Glutamatergic neuron (in vitro differentiated cells): ENCODE results near the gene FBN3. TPM values are rescaled to one million over a fixed set of nuclear protein-coding genes. Genes with fewer than 3 reads are reported as not detected.

ENCODE experiments used
- DNase-seq: peaks from one replicate; pipeline ENCODE4 v3.0.0; 2022
- H3K27ac Mint-ChIP-seq: one replicate; pipeline ENCODE4 v1.8.0; 2020; ENCODE audit warnings: mild to moderate bottlenecking, mixed read lengths, inconsistent platforms; ENCODE audit not compliant: unreplicated experiment
- H3K27me3 Mint-ChIP-seq: one replicate; pipeline ENCODE4 v1.8.0; 2020; ENCODE audit warnings: mild to moderate bottlenecking, moderate library complexity, mixed read lengths, inconsistent platforms; ENCODE audit not compliant: unreplicated experiment
- H3K36me3 Mint-ChIP-seq: one replicate; pipeline ENCODE4 v1.8.0; 2020; ENCODE audit warnings: mild to moderate bottlenecking, mixed read lengths, inconsistent platforms; ENCODE audit not compliant: unreplicated experiment
- H3K4me1 Mint-ChIP-seq: one replicate; pipeline ENCODE4 v1.8.0; 2020; ENCODE audit warnings: mild to moderate bottlenecking, low read depth, mixed read lengths, inconsistent platforms; ENCODE audit not compliant: unreplicated experiment
- H3K4me3 Mint-ChIP-seq: one replicate; pipeline ENCODE4 v1.8.0; 2020; ENCODE audit warnings: mild to moderate bottlenecking, mixed read lengths, inconsistent platforms; ENCODE audit not compliant: unreplicated experiment
- H3K9me3 Mint-ChIP-seq: one replicate; pipeline ENCODE4 v1.8.0; 2020; ENCODE audit warnings: mild to moderate bottlenecking, moderate library complexity, mixed read lengths, inconsistent platforms; ENCODE audit not compliant: unreplicated experiment
- CTCF ChIP-seq: fragments of 200-600 bp; sonication (generic); IDR thresholded peaks from one replicate; pipeline ENCODE4 v1.5.0; 2021; ENCODE audit not compliant: partially characterized antibody, unreplicated experiment
- total RNA-seq: library from RNA; stranded (reverse); fragmentation: NEBNext Ultra II Directional; extraction: Animal tissue kit (Norgen Biotek cat#: 25700); gene quantifications from one replicate; pipeline ENCODE4 v1.2.1, GENCODE V29; 2021; ENCODE audit not compliant: unreplicated experiment

The FBN3 gene
- total RNA-seq, 1 donor from 2014 or later = 18.3 TPM

GRCh38 chr19:8120636-8121480 is 28.5 kb downstream of the FBN3 start:
- Mint-ChIP-seq H3K27ac (no peak overlapping the region), H3K27me3 (peaks cover 2% of the 10 kb centered on the region), H3K4me1 (no peaks in the 10 kb centered on the region), H3K9me3 (peaks cover 3% of the 10 kb centered on the region), H3K36me3 (no peaks in the 10 kb centered on the region), H3K4me3 (no peak overlapping the region)
- TF ChIP-seq CTCF = no peak
- no peak for DNase-seq

- H3K36me3 Mint-ChIP-seq = no peaks in the 10 kb centered on the region
- DNase-seq = no peak
- H3K4me1 Mint-ChIP-seq = no peaks in the 10 kb centered on the region
- no peak overlapping the region for H3K27ac Mint-ChIP-seq
- no peak for TF ChIP-seq CTCF
- peaks cover 2% of the 10 kb centered on the region for H3K27me3 Mint-ChIP-seq
- H3K9me3 Mint-ChIP-seq = peaks cover 2% of the 10 kb centered on the region
- H3K4me3 Mint-ChIP-seq = no peak overlapping the region
Measured at GRCh38 chr19:8117991-8118390, 31.4 kb downstream of the FBN3 start.

- Mint-ChIP-seq H3K4me1 (no peaks in the 10 kb centered on the region), H3K36me3 (no peaks in the 10 kb centered on the region), H3K4me3 (no peak overlapping the region), H3K9me3 (peaks cover 2% of the 10 kb centered on the region), H3K27me3 (peaks cover 3% of the 10 kb centered on the region), H3K27ac (no peak overlapping the region)
- DNase-seq = no peak
- no peak for TF ChIP-seq CTCF
Measured at GRCh38 chr19:8116437-8117293, 32.7 kb downstream of the FBN3 start.

GRCh38 chr19:8115805-8116396 is 33.5 kb downstream of the FBN3 start:
- Mint-ChIP-seq H3K9me3 (peaks cover 2% of the 10 kb centered on the region), H3K36me3 (no peaks in the 10 kb centered on the region), H3K4me1 (no peaks in the 10 kb centered on the region), H3K27ac (no peak overlapping the region), H3K27me3 (peaks cover 3% of the 10 kb centered on the region), H3K4me3 (no peak overlapping the region)
- DNase-seq = no peak
- TF ChIP-seq CTCF = no peak
